ENCODE data around the gene SPEN. TPM values are rescaled to one million over a fixed set of nuclear protein-coding genes. Genes with fewer than 3 reads are reported as not detected.

Gene SPEN
- total RNA-seq, 1 experiment from 2014 or later = 44.2 TPM

GRCh38 chr1:15945832-15946448 lies 98.4 kb downstream of the SPEN start:
- ChIA-PET POLR2A (no interaction called here), CTCF (interaction anchor here (0.5 kb wide), 1 partner anchor 434 kb away, joined by 3 read pairs; no protein-coding TSS in a partner anchor)
- H3K36me3 Mint-ChIP-seq (ENCODE audit: insufficient read depth, unreplicated experiment) = peaks cover 40% of the 10 kb centered on the region
- no TSS peak for BruUV-seq (replicated peaks)
- no peak for TF ChIP-seq CTCF (IDR thresholded peaks at IDR 0.05; ENCODE audit: unreplicated experiment)
- H3K27me3 Mint-ChIP-seq (ENCODE audit: insufficient read depth, unreplicated experiment) = no peaks in the 10 kb centered on the region
- H3K9me3 Mint-ChIP-seq (ENCODE audit: unreplicated experiment) = no peaks in the 10 kb centered on the region
- no peak overlapping the region for H3K4me3 Mint-ChIP-seq (ENCODE audit: unreplicated experiment)
- intact Hi-C loops (cut with micrococcal nuclease) = loop anchor here (5.0 kb wide), 2 partner anchors 46 to 436 kb away; no protein-coding TSS in a partner anchor
- no peak overlapping the region for H3K27ac Mint-ChIP-seq (ENCODE audit: low read depth, unreplicated experiment)
- DNase-seq (ENCODE audit: unreplicated experiment) = no peak
- peaks cover 33% of the 10 kb centered on the region for H3K4me1 Mint-ChIP-seq (ENCODE audit: insufficient read depth, unreplicated experiment)

DNA sequence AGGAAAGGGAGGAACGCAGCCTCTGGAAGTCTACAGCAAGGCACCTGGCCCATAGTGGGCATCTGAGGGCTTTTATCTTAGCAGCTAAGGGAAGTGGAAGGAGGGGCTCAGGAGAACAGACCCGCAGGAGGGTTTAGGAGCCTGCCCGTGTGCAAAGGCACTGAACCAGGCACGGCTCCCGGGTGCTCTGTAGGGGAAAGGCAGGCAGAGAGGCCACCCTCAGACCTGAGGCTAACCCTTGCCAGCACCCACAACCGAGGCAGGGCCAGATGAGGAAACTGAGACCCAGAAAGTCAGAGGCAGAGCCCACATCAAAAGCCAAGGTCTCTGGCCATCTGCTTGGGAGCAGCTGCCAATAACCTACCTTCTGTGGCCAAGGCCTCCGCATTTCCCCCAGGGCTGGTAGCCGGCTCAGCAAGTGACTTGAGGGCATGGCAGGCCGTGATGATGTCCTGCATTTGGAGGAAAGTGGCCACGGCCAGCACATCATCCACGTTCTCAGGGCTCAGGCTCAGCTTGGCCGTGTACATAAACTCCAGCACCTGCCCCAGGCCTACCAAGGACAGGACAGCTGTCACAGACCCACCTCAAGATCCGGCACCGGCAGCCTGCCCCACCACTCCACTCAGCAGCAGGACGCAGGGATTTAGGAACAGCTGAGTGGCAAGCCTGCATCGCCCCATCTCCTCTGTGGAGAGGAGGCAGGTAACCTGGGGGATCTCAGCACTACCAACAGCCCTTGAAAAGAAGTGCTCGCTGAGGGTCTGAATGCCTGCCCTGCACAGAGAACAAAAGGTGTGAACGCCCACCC lies 99.3 kb downstream of the SPEN start:
- POLR2A ChIA-PET = no interaction called here
- Mint-ChIP-seq H3K27me3 (ENCODE audit: insufficient read depth, unreplicated experiment) (no peaks in the 10 kb centered on the region), H3K4me3 (ENCODE audit: unreplicated experiment) (no peak overlapping the region), H3K36me3 (ENCODE audit: insufficient read depth, unreplicated experiment) (peaks cover 31% of the 10 kb centered on the region), H3K4me1 (ENCODE audit: insufficient read depth, unreplicated experiment) (peaks cover 38% of the 10 kb centered on the region), H3K27ac (ENCODE audit: low read depth, unreplicated experiment) (no peak overlapping the region), H3K9me3 (ENCODE audit: unreplicated experiment) (no peaks in the 10 kb centered on the region)
- no peak for DNase-seq (ENCODE audit: unreplicated experiment)
- BruUV-seq (replicated peaks) = no TSS peak
- TF ChIP-seq CTCF (IDR thresholded peaks at IDR 0.05; ENCODE audit: unreplicated experiment) = no peak
- intact Hi-C loops (cut with micrococcal nuclease) = loop anchor here (5.0 kb wide), 2 partner anchors 46 to 436 kb away; no protein-coding TSS in a partner anchor
- CTCF ChIA-PET = interaction anchor here (0.5 kb wide), 1 partner anchor 433 kb away, joined by 3 read pairs; no protein-coding TSS in a partner anchor

- Mint-ChIP-seq H3K27me3 (ENCODE audit: insufficient read depth, unreplicated experiment) (no peaks in the 10 kb centered on the region), H3K27ac (ENCODE audit: low read depth, unreplicated experiment) (no peak overlapping the region), H3K36me3 (ENCODE audit: insufficient read depth, unreplicated experiment) (peaks cover 27% of the 10 kb centered on the region), H3K9me3 (ENCODE audit: unreplicated experiment) (no peaks in the 10 kb centered on the region), H3K4me1 (ENCODE audit: insufficient read depth, unreplicated experiment) (peaks cover 46% of the 10 kb centered on the region), H3K4me3 (ENCODE audit: unreplicated experiment) (no peak overlapping the region)
- ChIA-PET CTCF (no interaction called here), POLR2A (interaction anchor here (0.6 to 1.2 kb wide), 2 partner anchors 22 to 99 kb away, joined by 3 read pairs; no protein-coding TSS in a partner anchor)
- no peak for DNase-seq (ENCODE audit: unreplicated experiment)
- BruUV-seq (replicated peaks) = no TSS peak
- intact Hi-C loops (cut with micrococcal nuclease) = loop anchor here (2.0 to 5.0 kb wide), 3 partner anchors 45 to 435 kb away; no protein-coding TSS in a partner anchor
- no peak for TF ChIP-seq CTCF (IDR thresholded peaks at IDR 0.05; ENCODE audit: unreplicated experiment)
These were observed 100.0 kb downstream of the SPEN start for GRCh38 chr1:15947382-15948090.

Measured in MCF 10A (cell line).